Transverse colon (tissue), 4 donors: Measurements from ENCODE around the gene ADAMTS4.

Experiments used
- CTCF ChIP-seq, 5 experiments: fragments of 200-600 bp in 3 of 5; fragments of 450-650 bp in 2 of 5; sonication (generic) in 3 of 5; IDR thresholded peaks; 1 replicate in 2 of 5; 2 replicates in 3 of 5; pipeline ENCODE4 v1.5.1; 2016 to 2017; ENCODE audit warnings: antibody characterized with exemption in 5 of 5, inconsistent platforms in 3 of 5, mild to moderate bottlenecking in 2 of 5, moderate library complexity in 1 of 5
- POLR2A ChIP-seq: fragments of 450-650 bp; IDR thresholded peaks from one replicate; pipeline ENCODE4 v1.6.1; 2016; ENCODE audit warnings: antibody characterized with exemption, mild to moderate bottlenecking, moderate library complexity
- POLR2AphosphoS5 ChIP-seq, 3 donors: sonication (generic); formaldehyde crosslinking; IDR thresholded peaks; one replicate each; pipeline ENCODE4 v1.6.1; 2016; ENCODE audit warnings: antibody characterized with exemption in 3 of 3

- no peak for TF ChIP-seq CTCF (IDR thresholded peaks at IDR 0.05)
- TF ChIP-seq POLR2AphosphoS5 (IDR thresholded peaks at IDR 0.05) = no peak
- no peak for TF ChIP-seq POLR2A
Measured at GRCh38 chr1:161196111-161196510, 2.7 kb downstream of the ADAMTS4 start.
